ENCODE measurements around the gene SPATA31D4.
"Not testable (repeated sequence)": the region's sequence is repeated elsewhere in the genome, so short reads cannot be mapped to it uniquely, and the experiment has no call there.

DNA sequence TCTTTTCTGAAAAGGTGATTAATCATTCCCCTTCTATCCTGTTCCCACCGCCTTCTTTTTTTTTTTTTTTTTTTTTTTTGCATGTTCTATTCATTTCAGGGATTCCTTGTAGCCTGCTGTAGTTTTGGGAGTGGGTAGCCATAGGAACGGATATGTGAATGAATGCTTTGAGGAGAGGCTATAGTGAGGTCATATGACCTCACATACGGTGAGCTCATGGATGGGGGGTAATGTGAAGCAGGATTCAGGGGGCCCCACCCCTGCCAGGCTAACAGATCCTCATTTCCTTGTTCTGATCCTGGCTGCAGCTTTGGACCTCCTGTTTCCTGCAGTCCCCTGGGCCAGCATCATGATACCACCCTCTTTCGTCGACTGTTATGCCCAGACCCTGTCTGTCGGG, 1.9 kb downstream of the SPATA31D4 start:
- TF ChIP-seq, protein P1, sequence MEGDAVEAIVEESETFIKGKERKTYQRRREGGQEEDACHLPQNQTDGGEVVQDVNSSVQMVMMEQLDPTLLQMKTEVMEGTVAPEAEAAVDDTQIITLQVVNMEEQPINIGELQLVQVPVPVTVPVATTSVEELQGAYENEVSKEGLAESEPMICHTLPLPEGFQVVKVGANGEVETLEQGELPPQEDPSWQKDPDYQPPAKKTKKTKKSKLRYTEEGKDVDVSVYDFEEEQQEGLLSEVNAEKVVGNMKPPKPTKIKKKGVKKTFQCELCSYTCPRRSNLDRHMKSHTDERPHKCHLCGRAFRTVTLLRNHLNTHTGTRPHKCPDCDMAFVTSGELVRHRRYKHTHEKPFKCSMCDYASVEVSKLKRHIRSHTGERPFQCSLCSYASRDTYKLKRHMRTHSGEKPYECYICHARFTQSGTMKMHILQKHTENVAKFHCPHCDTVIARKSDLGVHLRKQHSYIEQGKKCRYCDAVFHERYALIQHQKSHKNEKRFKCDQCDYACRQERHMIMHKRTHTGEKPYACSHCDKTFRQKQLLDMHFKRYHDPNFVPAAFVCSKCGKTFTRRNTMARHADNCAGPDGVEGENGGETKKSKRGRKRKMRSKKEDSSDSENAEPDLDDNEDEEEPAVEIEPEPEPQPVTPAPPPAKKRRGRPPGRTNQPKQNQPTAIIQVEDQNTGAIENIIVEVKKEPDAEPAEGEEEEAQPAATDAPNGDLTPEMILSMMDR (IDR thresholded peaks at IDR 0.05; ENCODE audit: insufficient read depth, low read length, poor library complexity, severe bottlenecking): not testable (repeated sequence)
- not testable (repeated sequence) for TF ChIP-seq EZH2phosphoT487 (conservative IDR thresholded peaks at IDR 0.05; ENCODE audit: low read length)

All from SU-DHL-6 (cell line).